Duodenal mucosa (tissue), 2 donors: ENCODE data around the gene SCNN1A.

Experiments
- H3K27ac ChIP-seq: one replicate; pipeline ENCODE4 v1.7.0; 2013; ENCODE audit warnings: low read depth, low read length
- H3K27me3 ChIP-seq, 2 donors: one replicate each; pipeline ENCODE4 v1.7.0; 2013; ENCODE audit warnings: low read length in 2 of 2, control low read depth in 1 of 2; ENCODE audit not compliant: insufficient read depth in 2 of 2, control insufficient read depth in 1 of 2
- H3K36me3 ChIP-seq, 2 donors: one replicate each; pipeline ENCODE4 v1.7.0; 2013; ENCODE audit warnings: low read length in 2 of 2, control low read depth in 1 of 2; ENCODE audit not compliant: insufficient read depth in 2 of 2, control insufficient read depth in 1 of 2
- H3K4me1 ChIP-seq, 2 donors: one replicate each; pipeline ENCODE4 v1.7.0; 2013; ENCODE audit warnings: low read length in 2 of 2, control low read depth in 1 of 2; ENCODE audit not compliant: insufficient read depth in 2 of 2, control insufficient read depth in 1 of 2
- H3K4me3 ChIP-seq, 2 donors: one replicate each; pipeline ENCODE4 v1.7.0; 2013; ENCODE audit warnings: low read length in 2 of 2, low read depth in 1 of 2
- H3K9ac ChIP-seq, 2 donors: one replicate each; pipeline ENCODE4 v1.7.0; 2013; ENCODE audit warnings: low read length in 2 of 2, low read depth in 1 of 2
- H3K9me3 ChIP-seq, 2 donors: one replicate each; pipeline ENCODE4 v1.7.0; 2013; ENCODE audit warnings: low read length in 2 of 2, control low read depth in 1 of 2; ENCODE audit not compliant: control insufficient read depth in 1 of 2

The SCNN1A gene

DNA sequence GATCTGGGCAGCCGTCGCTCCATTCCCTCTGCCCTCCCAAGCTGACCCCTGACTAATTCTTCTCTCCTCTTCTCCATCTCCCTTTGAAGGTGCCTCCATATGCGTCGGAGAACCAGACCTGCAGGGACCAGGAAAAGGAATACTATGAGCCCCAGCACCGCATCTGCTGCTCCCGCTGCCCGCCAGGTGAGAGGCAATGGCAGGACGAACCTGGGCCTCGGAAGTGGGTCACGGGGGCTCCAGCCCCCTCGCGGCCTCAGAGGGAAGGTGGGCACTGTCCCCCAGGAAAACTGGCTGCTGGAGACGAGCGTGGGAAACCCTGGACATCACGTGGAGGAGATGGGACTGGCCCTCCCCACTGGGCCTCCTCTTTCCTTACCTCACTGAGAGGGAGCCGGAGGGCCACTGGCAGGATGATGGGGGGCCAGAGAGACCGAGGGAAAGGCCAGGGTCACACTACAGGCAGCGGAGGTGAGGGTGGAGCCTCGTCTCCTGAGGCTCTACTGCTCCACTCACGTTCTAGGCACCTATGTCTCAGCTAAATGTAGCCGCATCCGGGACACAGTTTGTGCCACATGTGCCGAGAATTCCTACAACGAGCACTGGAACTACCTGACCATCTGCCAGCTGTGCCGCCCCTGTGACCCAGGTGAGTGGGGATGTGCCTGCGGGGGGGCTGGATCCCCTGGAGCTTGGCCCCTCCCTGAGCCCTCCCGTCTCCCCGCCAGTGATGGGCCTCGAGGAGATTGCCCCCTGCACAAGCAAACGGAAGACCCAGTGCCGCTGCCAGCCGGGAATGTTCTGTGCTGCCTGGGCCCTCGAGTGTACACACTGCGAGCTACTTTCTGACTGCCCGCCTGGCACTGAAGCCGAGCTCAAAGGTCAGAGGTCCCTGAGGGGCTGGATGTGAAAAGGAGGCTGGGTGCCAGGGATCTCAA is 9.4 kb upstream of the SCNN1A start:
- H3K36me3 ChIP-seq = peaks cover 18 to 32% of the 10 kb centered on the region in 2 donors
- peaks cover 32 to 35% of the 10 kb centered on the region in 2 donors for H3K4me1 ChIP-seq
- H3K4me3 ChIP-seq = peak overlapping the region; percentile 90 to 92
- H3K9ac ChIP-seq = peak overlapping the region; percentile 97 to 98
- H3K27me3 ChIP-seq = no peaks in the 10 kb centered on the region
- H3K27ac ChIP-seq = peak overlapping the region; percentile 85
- no peaks in the 10 kb centered on the region for H3K9me3 ChIP-seq

DNA sequence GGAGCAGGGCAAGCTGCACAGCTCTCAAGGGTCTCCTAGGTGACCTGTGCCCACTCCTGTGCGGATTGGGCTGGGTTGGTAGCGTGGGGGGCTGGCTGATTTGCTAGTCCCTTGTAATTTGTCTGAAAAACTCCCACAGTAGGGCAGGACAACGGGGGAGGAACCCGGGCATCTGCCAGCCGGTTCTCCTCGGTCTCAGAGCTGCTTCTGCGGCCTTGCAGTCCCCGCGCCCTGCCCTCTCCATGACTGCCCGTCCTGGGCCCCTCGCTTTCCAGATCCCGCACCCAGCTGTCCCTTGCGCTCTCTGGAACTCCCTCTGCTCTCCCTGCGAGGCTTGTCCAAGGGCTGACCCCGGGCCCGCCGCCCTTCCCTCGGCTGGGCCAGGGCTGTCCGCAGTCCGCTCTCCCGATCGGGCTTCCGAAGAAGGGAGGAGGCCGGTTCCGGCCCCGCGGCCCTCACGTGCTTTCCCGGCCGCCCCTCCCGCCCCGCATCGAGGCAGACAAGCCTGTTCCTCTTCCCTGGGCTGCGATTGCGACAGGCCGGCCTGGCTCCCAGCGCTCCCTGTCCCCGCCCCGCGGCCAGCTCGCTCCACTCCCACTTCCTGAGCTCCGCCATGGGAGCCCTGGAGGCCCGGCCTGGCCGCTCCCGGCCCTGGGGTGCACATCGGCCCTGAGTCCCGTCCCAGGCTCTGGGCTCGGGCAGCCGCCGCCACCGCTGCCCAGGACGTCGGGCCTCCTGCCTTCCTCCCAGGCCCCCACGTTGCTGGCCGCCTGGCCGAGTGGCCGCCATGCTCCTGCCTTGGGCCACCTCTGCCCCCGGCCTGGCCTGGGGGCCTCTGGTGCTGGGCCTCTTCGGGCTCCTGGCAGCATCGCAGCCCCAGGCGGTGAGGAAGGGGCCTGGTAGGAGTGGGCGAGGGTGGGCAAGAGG is 8.5 kb upstream of the SCNN1A start, which contains the start of gene LTBR:
TSS of gene LTBR (plus strand) at position 591 of the 927 bp plus-strand sequence. CDS start at position 788, 197 bp downstream.
- Histone ChIP-seq H3K4me1 (peaks cover 32 to 35% of the 10 kb centered on the region in 2 donors), H3K27me3 (no peaks in the 10 kb centered on the region), H3K9ac (peak within 1 kb of the TSS; percentile 97 to 98), H3K9me3 (no peaks in the 10 kb centered on the region), H3K27ac (peak within 1 kb of the TSS; percentile 85), H3K36me3 (peaks cover 17 to 27% of the 10 kb centered on the region in 2 donors), H3K4me3 (peak within 1 kb of the TSS; percentile 90 to 92)

DNA sequence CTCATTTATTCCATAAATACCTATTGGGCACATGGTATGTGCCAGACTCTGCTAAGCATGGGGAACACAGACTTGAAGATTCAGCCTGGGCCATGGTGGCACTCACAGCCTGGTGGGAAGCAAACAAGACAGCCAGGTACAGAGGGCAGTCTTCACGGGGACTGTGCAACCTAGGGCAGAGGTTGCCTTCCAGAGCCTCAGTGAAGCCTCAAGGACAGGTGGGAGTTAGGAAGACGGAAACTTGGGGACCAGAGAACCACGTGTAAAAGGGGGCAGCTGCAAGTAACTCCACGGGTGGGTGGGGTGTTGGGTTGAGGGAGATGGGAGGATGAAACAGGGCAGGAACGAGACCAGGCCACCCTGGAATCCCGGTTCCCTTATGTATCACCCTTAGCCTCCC is 7.6 kb upstream of the SCNN1A start:
- no peaks in the 10 kb centered on the region for H3K9me3 ChIP-seq
- H3K4me1 ChIP-seq = peaks cover 32 to 42% of the 10 kb centered on the region in 2 donors
- peak overlapping the region; percentile 97 to 98 for H3K9ac ChIP-seq
- peak overlapping the region; percentile 90 to 92 for H3K4me3 ChIP-seq
- H3K36me3 ChIP-seq = peaks cover 8 to 19% of the 10 kb centered on the region in 2 donors
- H3K27ac ChIP-seq = no peak overlapping the region
- no peaks in the 10 kb centered on the region for H3K27me3 ChIP-seq

- no peaks in the 10 kb centered on the region for H3K9me3 ChIP-seq
- H3K4me1 ChIP-seq = peaks cover 37 to 48% of the 10 kb centered on the region in 2 donors
- H3K36me3 ChIP-seq = peaks cover 6 to 13% of the 10 kb centered on the region in 2 donors
- H3K9ac ChIP-seq = no peak overlapping the region
- no peaks in the 10 kb centered on the region for H3K27me3 ChIP-seq
- no peak overlapping the region for H3K4me3 ChIP-seq
- no peak overlapping the region for H3K27ac ChIP-seq
Observed at GRCh38 chr12:6382371-6382770, 7.0 kb upstream of the SCNN1A start.

GRCh38 chr12:6380141-6381121 is 5.1 kb upstream of the SCNN1A start:
- H3K36me3 ChIP-seq = no peaks in the 10 kb centered on the region
- H3K27me3 ChIP-seq = no peaks in the 10 kb centered on the region
- no peaks in the 10 kb centered on the region for H3K9me3 ChIP-seq
- no peak overlapping the region for H3K27ac ChIP-seq
- H3K4me3 ChIP-seq = no peak overlapping the region
- peaks cover 44 to 55% of the 10 kb centered on the region in 2 donors for H3K4me1 ChIP-seq
- no peak overlapping the region for H3K9ac ChIP-seq

- Histone ChIP-seq H3K27ac (no peak overlapping the region), H3K4me3 (no peak overlapping the region), H3K27me3 (no peaks in the 10 kb centered on the region), H3K36me3 (no peaks in the 10 kb centered on the region), H3K9me3 (no peaks in the 10 kb centered on the region), H3K4me1 (peaks cover 50 to 51% of the 10 kb centered on the region in 2 donors), H3K9ac (no peak overlapping the region)
Observed at GRCh38 chr12:6378709-6379472, 3.5 kb upstream of the SCNN1A start.

GRCh38 chr12:6377667-6377994 is 2.3 kb upstream of the SCNN1A start:
- H3K9ac ChIP-seq = peak overlapping the region; percentile 3 to 21
- no peaks in the 10 kb centered on the region for H3K27me3 ChIP-seq
- peak overlapping the region; percentile 81 for H3K27ac ChIP-seq
- H3K9me3 ChIP-seq = no peaks in the 10 kb centered on the region
- H3K4me3 ChIP-seq = peak overlapping the region in 1 of 2 donors; percentile 41
- H3K36me3 ChIP-seq = no peaks in the 10 kb centered on the region
- peaks cover 52 to 53% of the 10 kb centered on the region in 2 donors for H3K4me1 ChIP-seq

- peak overlapping the region; percentile 13 to 21 for H3K9ac ChIP-seq
- no peaks in the 10 kb centered on the region for H3K9me3 ChIP-seq
- peak overlapping the region; percentile 81 for H3K27ac ChIP-seq
- H3K27me3 ChIP-seq = no peaks in the 10 kb centered on the region
- H3K36me3 ChIP-seq = no peaks in the 10 kb centered on the region
- peak overlapping the region; percentile 28 to 41 for H3K4me3 ChIP-seq
- H3K4me1 ChIP-seq = peaks cover 55 to 57% of the 10 kb centered on the region in 2 donors
Observed at GRCh38 chr12:6376870-6377666, 1.7 kb upstream of the SCNN1A start.
